GM04504 (cell line): ENCODE measurements around the gene ZNF41.

Experiments
- DNase-seq: peaks from one replicate; pipeline ENCODE4 v3.0.0-alpha.2; 2012; ENCODE audit warnings: low read depth

The ZNF41 gene

GRCh38 chrX:47489507-47490275 lies 6.7 kb upstream of the ZNF41 start:
- DNase-seq: no peak

DNA sequence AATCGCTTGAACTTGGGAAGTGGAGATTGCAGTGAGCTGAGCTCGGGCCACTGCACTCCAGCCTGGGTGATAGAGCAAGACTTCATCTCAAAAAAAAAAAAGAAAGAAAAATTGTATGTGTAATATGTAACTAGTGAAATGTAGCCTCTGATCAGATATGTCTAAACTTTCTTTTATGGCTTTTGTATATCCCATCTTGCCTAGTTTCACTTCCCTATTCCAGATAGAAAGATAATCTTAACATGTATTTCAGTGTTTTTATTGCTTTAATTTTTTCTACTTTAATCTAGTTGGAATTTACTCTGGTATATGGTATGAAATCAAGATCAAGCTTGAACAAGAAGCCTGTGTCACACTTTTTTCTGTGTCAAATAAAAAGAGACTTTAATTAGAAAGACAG lies 1.9 kb upstream of the ZNF41 start:
- no peak for DNase-seq

DNA sequence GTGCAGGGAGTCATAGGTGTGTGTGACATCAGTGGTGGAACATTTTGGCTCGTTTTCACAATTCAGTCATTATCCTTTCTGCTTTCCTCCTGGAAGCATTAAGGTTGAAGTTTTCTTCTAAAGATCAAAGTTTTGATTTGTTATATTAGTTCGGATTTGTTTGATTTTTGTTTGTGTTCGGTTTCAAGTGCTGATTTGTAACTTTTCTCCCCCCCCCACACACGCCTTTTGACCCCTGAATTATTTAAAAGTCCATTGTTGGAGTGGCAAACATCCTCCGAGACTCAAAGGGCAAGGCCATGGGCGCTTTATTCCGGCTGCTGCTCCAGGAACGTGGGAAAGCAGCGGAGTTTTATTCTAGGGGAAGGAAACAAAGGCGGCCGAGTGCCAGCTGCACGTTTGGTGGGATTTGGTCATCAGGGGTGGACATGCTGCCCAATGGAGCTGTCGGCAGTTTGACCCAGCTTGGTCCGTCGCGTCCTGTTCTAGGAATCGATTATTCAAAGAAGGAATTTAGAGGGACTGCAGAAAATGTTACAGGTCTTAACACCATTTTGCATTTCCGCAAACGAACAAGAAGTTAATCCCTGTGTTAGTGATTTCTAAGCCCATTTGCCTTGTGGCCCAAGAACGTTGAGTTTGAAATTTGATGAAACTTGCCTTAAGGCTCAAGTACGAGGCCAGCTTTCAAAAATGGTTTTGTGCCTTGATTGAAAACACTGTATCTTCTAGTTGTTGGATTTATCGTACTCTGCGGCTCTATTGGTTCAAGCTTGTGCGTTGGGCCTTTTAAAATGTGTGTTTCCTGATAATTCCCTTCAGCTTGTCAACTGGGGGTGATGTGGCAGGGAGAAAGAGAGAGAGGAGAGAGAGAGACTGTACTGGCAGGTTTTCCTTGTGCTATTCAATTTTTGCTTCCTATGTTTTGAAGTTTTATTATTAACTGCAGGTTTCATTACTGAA lies 565 bp upstream of the ZNF41 start:
- no peak for DNase-seq

DNA sequence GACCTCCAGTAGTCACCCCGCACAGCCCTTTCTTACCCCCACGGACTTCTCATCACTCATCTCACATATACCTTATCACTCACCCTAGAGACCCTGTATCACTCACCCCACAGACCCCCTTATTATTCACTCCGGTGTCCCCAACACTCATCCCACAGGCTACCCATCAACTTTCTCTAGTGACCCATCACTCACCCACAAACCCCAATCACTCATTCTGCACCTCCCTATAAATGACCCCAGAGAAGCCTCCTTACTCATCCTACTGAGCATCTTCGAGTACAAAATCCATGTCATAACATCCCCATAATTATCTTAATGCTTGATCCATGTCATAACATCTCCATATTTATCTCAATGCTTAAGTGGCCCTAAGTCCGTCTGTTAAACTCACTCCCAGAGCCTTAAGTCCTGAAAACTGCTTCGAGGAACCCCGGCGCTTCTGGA lies 934 bp downstream of the ZNF41 start:
- DNase-seq: no peak

DNA sequence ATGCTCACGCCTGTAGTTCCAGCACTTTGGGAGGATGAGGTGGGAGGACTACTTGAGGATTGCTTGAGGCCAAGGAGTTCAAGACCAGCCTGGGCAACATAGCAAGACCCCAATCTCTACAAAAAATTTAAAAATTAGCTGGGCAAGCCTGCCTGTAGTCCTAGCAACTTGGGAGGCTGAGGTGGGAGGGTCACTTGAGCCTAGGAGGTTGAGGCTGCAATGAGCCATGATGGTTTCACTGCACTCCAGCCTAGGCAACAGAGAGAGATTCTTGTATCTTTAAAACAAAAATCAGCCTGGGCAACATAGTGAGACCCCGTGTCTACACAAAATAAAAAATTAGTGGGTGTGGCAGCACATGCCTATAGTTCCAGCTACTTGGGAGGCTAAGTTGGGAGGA lies 1.9 kb downstream of the ZNF41 start:
- no peak for DNase-seq

DNA sequence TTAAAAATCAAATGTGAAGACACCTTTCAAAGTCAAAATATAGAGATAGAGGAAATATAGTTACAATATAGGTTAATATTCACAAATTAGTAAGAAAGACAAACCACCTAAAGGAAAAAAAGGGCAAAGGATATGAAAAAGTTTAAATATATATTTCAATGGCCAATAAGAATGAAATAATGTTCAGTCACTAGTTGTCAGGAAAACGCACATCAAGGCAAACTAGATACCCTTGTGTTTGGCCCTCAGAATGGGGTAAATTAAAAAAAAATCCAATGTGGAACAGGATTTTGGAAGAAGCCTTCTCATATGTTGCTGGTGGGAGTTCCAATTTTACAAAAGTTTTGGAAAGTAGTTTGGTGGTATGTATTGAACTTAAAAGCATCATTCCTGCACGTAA lies 2.4 kb downstream of the ZNF41 start:
- no peak for DNase-seq

DNA sequence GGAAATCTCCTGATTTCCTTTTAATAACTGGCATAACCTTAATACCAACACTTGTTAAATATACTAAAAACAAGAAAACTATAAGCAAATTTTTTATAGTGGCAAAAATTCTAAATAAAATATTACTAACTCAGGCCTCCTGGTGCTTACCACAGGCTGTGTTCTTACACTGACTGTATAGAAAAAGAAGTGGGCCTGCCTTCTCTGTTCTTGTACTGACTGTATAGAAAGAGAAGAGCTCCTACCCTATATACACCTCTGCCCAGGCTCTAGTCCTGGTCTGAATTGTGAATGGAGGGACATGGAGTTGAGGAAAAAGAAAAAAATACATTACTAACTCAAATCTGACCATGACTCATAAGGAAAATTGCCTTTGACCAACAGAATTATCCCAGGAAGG lies 7.5 kb downstream of the ZNF41 start:
- no peak for DNase-seq

- no peak for DNase-seq
Observed at GRCh38 chrX:47467106-47467505, 15.9 kb downstream of the ZNF41 start.

DNA sequence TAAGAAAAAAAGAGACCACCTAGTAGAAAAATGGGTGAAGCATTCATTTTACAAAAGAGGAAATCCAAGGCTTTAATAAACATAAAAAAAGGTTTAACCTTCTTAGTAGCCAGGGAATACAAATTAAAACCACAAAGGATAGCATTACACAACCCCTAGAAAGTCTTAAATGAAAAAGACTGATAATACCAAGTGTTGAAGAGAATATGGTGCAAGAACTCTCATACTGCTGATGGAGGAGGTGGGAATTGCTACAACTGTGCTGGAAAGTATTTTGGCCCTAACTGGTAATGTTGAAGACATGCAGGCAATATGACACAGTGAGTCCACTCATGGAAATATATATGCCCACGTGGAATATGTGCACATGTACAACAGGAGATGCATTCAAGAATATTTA lies 22.5 kb downstream of the ZNF41 start:
- no peak for DNase-seq

- no peak for DNase-seq
Observed at GRCh38 chrX:47458528-47458927, 24.5 kb downstream of the ZNF41 start.

GRCh38 chrX:47456080-47456479 lies 26.9 kb downstream of the ZNF41 start:
- DNase-seq: no peak

DNA sequence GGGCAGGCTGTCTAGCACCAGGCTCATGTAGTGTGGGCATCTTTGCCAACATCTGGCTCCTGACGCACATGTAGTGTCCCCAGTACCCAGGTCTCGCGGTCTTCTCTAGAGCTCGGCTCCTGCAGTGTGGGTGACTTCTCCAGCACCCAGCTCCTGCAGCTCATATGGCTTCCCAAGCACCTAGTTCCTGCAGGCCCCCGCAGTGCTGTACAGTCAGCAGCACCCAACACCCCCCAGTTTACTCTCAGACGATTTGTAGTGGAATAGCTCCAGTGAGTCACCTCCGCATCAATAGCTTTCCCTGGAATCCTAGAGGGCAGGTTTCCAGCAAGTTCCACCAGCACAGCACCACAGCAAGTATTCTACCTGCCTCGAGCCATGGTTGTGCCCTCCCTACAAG lies 30.9 kb downstream of the ZNF41 start:
- no peak for DNase-seq

DNA sequence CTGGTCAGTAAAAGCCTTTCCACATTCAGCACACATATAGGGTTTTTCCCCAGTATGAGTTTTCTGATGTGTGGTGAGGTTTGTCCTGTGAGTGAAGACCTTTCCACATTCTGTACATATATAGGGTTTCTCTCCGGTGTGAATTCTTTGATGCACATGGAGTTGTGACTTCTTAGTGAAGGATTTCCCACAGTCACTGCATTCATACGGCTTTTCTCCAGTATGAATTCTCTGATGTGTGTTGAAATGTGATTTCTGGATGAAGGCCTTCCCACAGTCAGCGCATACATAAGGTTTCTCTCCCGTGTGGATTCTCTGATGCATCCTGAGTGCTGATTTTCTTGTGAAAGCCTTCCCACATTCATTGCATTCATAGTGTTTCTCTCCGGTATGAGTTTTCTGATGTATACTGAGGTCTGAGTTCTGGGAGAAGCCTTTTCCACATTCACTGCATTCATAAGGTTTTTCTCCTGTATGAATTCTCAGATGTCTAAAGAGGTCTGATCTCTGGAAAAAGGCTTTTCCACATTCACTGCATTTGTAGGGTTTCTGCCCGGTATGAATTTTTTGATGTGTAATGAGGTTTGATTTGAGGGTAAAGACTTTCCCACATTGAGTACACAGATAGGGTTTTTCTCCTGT lies 34.7 kb downstream of the ZNF41 start:
- DNase-seq: no peak

DNA sequence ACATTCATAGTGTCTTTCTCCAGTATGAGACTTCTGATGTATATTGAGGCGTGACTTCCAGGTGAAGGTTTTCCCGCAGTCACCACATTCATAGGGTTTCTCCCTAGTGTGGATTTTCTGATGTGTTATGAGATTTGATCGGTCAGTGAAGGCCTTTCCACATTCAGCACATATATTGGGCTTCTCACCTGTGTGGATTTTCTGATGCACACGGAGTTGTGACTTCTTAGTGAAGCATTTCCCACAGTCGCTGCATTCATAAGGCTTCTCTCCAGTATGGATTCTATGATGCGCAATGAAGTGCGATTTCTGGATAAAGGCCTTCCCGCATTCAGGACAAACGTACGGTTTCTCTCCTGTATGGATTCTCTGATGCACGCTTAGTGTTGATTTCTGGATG lies 35.4 kb downstream of the ZNF41 start:
- no peak for DNase-seq

DNA sequence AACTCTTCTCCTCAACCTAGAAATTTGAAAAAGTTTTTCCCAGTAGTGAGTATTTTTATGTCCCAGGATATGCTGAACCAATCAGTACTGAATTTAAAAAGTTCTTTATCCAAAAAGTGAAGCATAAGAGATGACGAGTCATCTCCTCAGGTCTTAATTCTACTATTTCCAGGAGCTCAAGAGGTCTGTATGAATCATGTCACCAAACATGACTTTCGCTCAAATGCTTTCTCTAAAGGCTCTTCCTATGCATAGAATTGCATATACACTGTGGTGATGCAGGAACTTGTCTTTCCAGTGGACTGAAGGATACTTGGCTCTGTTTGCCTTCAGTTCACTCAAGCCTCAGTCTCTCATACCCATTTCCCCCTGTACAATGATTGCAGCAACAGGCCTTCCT lies 36.1 kb downstream of the ZNF41 start:
- no peak for DNase-seq

DNA sequence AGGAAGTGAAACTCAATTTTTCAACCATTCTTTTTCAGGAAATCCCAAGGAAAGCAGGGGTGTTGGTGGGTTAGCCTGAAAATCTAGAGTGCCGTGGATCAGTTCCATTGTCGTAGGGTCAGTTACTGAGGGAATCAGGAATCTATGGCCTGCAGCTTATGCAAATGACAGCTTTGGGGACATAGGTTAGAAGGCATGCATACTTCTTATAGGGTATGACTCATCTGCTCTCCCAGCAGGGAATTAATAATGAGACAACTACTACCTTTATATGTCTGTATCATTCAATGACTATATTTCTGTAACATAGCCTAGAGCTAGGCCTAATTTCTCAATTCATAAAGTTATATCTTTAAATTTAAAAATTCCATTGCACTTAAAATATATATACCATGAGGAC lies 36.6 kb downstream of the ZNF41 start:
- DNase-seq: no peak

DNA sequence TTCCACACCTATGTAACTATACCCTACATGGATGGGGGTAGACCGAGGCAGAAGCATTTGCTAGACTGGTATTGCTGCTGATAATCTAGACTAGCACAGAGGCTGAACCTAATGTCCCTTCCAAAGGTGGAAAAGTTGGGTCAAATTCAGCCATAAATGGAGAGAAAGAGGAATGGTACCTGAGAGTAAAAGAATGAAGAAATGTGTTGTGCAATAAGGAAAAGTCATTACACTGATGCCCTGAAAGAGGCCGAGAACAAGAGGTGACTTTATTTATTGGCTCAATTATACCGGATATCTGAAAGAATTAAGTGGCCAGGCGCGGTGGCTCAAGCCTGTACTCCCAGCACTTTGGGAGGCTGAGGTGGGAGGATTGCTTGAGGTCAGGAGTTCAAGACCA lies 52.1 kb downstream of the ZNF41 start:
- DNase-seq: no peak

DNA sequence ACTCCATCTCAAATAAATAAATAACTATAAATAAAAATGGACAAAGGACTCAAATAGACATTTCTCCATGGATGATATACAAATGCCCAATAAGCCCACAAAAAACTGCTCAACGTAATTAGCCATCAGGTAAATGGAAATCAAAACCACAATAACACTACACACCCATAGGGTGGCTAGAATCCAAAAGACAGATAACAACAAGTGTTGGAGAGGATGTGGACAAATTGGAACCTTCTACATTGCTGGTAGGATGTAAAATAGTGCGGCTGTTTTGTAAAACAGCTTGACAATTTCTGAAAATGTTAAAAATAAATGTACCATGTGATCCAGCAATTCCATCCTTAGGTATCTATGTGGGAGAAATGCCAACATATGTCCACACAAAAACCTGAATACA lies 60.6 kb downstream of the ZNF41 start:
- DNase-seq: no peak

- no peak for DNase-seq
Observed at GRCh38 chrX:47420962-47421361, 62.1 kb downstream of the ZNF41 start.

DNA sequence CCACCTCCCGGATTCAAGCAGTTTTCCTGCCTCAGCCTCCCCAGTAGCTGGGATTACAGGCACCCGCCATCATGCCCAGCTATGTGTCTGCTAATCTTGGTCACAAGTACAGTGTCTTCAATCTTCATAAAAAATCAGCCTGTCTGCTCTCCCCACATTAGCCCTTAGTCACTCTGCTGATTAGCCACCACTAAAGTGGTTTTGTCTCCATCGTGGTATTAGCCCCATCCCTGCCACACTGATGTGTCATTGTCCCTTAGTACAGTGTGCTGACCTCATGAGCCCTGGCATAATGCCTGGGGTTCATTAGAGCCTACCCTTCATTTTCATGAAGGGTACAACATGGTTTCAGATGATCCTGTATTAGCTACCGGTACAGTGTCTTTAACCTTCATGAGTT lies 62.8 kb downstream of the ZNF41 start:
- DNase-seq: no peak

DNA sequence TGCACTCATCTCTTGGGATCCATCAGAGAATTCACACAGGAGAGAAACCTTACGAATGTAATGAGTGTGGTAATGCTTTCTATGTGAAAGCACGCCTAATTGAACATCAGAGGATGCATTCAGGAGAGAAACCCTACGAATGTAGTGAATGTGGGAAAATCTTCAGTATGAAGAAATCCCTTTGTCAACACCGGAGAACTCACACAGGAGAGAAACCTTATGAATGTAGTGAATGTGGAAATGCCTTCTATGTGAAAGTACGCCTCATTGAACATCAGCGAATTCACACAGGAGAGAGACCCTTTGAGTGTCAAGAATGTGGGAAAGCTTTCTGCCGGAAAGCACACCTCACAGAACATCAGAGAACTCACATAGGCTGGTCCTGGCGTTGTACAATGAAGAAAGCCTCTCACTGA lies 69.8 kb downstream of the ZNF41 start:
- no peak for DNase-seq
